Limb (tissue), 2 donors: Measurements from ENCODE around the gene KIF5C.
A peak's percentile ranks its signal among the peaks of the same experiment; 100 is the strongest.

ENCODE experiments used
- DNase-seq, 2 donors: peaks; one replicate each; pipeline ENCODE4 v3.0.0-alpha.2; 2016; ENCODE audit errors: extremely low spot score in 2 of 2

The KIF5C gene

GRCh38 chr2:148924514-148925178 is 49.6 kb downstream of the KIF5C start:
- no peak for DNase-seq

GRCh38 chr2:148926291-148926961 is 51.4 kb downstream of the KIF5C start:
- DNase-seq = peak; percentile 40 to 52

DNA sequence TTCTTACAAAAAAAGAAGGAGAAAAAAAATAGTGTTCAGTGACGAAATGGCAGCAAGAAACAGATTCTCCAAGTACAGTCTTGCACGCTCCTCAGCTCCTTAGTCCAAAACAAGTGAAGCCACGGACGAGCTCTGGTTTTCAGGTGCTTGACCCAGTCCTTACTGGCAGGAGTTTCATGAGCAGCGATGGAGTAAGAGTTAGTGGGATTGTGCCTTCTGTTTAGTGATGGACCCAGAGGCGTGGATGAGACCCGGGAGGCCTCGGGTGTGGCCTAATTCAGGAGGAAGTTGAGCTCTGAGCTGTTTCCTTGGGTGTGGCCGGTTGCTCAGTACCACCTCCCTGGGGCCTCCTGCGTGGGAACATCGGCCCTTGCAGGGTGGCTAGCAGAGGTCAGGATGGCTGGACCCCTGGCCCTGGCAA is 52.0 kb downstream of the KIF5C start:
- DNase-seq = no peak

DNA sequence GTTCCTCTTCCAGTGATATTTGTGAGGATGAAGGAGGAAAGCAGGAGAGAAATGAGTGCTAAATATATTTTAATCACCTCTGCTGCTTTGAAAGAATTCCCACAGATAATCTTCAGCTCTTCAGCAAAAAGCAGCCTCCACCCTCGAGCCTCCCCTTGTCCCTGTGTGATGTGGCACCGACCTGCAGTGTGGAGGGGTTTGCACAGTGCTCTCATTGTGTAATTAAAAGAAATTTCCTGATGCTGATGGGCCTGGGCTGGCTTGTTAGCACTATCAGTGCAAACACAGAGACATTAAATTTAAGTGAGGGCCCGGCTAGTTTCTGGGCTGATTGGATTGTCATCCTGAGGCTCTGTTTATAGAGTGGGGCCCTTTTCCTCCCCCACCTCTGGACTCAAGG is 53.4 kb downstream of the KIF5C start:
- DNase-seq = no peak

DNA sequence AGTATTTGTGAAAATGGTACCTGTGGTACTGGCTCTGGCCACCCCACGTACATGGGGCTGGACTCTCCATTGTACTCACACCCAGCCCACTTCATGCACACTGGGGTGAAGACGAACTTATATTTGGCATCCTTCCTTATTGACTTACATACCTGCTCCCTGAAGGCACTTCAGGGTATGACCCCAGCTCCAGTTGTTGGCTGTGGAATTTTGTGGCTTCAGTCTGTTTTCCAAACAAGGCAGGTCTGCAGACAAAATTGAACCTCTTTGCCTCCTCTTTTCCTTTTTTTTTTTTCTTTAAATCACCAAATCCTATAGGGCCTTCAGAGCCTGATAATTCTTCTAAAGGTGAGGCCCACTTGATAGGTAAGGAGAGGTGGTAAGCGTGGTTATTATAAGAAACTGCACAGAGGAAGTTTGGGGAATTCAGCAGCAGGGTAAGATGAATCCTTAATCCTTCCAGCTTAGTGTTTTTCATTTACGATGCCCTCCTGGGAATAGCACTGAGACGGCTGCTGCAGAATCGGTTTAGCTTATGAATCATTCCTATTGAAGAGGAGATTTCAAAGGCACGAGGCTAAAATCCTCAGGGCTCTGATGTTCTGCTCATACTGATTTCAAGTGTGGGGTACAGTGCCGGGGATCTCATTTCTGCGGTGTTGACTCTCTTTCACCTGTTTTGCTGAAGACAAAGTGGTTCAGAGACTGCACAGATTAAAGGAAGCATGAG is 55.2 kb downstream of the KIF5C start:
- no peak for DNase-seq

DNA sequence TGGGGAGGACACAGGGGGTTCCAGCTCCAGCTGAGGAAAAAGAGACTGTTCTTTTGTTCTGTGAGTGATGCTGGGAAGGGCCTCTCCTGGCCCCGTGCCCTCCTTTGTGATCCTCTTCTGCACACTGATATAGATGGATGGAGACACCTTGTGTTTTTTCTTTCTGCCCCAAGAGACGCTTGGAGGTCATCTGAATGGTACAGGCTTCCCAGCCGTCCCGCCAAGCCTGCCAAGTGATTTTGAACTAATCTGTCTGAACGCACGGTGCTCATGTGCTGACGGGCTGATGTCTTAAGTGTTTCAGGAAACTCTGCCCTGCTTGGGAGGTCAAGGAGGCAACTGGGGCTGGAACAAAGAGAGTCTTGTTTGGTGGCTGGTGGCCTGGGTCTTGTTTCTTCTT is 57.5 kb downstream of the KIF5C start:
- no peak for DNase-seq

- no peak for DNase-seq
Observed at GRCh38 chr2:148933456-148933855, 58.4 kb downstream of the KIF5C start.

GRCh38 chr2:148935791-148936190 is 60.8 kb downstream of the KIF5C start:
- no peak for DNase-seq

- no peak for DNase-seq
Observed at GRCh38 chr2:148936857-148937450, 61.9 kb downstream of the KIF5C start.

DNA sequence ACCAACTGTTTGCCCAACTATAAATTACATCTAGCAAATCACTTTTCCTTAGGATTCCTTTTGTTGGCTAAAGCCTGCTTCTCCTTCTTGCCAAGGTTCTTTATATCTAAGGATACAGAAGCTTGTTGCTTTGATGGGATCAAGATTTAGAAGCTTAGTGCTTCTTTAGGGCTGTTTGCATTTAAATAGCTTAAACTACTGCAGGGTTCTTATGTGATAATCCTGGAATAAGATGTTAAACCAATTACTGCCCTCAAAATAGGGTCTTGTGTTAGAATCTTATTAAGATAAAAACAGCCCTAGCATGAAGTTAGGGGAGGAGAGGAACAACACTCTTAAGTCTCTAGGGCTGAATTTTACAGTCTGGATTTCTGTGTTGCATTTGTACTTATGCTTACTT is 64.2 kb downstream of the KIF5C start:
- DNase-seq = no peak

DNA sequence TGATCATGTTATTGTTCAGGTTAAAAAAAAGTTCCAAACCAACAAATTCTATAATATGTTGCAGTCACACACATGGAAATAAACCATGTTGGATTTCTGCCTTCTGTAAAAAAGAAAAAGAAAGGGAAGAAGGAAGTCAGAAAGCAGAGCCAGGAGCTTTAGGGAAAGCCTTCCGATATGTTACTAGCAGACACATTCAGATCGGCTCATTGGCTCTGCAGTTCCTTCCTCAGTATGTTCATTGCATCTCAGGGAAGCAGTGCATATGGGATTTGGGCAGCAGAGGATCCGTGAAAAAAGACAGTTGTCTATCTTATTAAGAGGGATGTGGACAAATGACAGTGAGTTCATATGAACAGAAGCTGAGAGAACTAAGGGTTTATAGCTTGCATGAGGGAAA is 68.1 kb downstream of the KIF5C start:
- DNase-seq = no peak

DNA sequence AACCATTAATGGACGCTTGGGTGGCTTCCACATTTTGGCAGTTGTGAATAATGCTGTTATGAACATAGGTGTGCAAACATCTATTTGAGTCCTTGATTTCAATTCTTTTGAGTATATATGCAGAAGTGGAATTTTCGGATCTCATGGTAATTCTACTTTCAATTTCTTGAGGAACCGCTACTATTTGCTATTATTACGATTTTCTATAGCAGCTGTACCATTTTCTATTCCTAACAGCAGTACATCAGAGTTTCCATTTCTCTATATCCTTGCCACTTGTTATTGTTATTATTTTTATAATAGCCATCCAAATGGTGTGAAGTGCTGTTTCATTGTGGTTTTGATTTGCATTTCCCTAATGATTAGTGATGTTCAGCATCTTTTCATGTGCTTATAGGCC is 69.5 kb downstream of the KIF5C start:
- no peak for DNase-seq

DNA sequence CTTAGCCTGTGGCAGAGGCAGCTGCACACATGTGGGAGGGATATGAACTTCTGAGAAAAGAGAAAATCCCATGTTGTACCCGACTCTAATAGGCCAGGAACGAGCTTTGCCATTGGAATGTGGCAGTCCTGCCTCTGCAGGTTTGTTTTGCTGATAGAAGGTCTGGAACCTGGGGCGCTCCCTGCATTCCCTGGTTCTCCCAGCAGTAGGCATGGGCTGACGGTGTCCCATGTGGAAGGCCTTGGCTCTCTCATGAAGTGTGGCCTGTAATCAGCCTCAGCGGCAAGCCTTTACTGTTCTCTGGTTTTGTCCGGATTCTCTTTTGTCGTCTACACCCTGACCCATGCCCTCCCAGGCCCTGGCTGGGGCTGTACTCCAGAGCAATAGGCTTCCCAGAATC is 72.3 kb downstream of the KIF5C start:
- DNase-seq = no peak

DNA sequence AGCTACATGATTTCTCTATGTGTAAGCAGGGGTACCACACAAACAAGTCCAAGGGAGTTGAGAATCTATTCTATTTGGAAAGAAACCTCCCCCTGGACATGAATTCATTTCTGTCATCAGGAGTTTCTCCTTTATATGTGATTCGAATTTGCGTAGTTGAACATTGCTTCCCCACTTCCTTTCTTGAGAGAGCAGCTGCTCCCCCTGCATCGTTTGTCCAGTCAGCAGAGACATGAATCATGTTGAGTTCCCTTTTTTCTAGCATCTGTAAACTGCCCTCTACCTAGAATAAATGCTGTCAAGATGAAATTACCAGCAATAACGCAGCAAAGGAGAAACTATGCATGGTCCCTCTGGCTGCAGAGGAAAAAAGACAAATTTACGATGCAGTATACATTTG is 73.8 kb downstream of the KIF5C start:
- no peak for DNase-seq

DNA sequence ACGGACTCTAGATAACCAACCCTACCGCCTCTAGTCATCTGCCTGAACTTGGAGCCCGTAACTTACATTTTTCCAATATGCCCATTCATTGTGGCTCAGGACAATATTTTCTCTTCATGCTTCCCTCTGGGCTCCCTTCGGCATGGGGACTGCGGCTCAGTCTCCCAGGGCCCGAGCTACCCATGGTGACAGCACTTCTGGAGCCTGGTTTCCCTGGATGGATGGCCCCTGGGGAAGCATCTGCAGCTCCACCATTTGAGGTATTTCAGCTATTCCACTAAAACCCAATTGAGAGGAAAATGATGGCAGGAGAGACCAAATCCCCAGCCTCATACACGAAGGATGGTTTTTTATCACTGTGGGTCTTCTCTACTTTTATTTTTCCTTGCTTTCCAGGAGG is 74.3 kb downstream of the KIF5C start:
- DNase-seq = no peak

- DNase-seq = no peak
Observed at GRCh38 chr2:148952621-148953020, 77.6 kb downstream of the KIF5C start.

DNA sequence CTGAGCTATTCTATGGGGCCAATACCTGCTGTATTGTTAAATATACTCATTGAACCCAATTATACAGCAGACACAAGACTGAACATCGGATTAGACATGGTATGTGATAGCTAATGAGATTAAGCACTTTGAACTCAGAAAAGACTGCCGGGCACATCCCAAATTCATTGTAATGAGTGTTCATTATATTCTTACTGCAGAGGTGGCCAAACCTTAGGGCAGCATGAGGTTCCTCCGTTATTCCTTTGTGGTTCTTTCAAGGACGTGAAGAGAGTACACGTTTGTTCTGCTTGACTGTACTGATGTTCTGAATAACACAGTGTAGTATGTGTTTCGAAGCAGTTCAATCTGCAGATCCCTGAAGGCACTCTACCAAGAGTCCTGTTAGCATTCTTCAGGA is 78.4 kb downstream of the KIF5C start:
- DNase-seq = no peak

DNA sequence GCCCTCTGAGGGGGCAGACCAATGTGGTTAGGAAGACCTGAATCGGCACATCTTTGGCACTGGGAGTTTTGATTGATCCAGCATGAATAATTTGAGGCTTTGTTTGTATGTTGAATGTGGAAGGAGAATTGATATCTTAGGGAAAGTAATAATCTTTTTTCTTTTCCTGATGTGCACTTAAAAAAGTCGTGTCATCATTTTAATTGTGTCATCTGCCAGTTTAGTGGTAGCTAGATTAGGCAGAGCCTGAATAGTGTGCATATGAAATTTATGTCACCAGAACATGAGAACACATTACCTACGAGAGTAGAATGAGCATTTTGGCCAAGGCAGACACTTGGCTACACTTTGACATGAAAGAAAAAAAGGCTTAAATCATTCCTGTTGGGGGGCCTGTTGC is 79.5 kb downstream of the KIF5C start:
- DNase-seq = no peak

DNA sequence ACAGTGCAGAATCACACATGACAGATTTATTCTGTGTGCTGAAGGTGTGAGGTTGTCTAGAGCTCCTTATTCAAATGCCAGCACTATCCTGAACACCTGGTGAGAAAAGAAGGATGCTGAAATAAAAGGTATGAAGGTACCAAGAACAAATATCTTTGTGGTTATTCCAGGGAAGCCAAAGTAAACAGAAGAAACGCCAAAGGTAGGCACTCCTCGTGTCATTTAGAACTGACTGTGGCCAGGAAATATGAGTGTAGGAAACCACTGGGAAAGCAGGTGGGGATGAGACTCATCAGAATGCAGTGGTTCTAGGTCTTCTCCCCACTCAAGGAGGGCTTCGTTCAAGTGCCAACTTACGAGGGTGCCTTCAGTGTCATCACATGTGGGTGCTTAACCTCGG is 80.8 kb downstream of the KIF5C start:
- no peak for DNase-seq

- DNase-seq = no peak
Observed at GRCh38 chr2:148957023-148957422, 82.0 kb downstream of the KIF5C start.

- DNase-seq = no peak
Observed at GRCh38 chr2:148959745-148960144, 84.7 kb downstream of the KIF5C start.

- no peak for DNase-seq
Observed at GRCh38 chr2:148960483-148960882, 85.5 kb downstream of the KIF5C start.
